Neuronal stem cell (in vitro differentiated cells): Measurements from ENCODE around the gene GYPA.
"Not testable (repeated sequence)": the region's sequence is repeated elsewhere in the genome, so short reads cannot be mapped to it uniquely, and the experiment has no call there.

Experiments used
- DNase-seq: peaks from one replicate; pipeline ENCODE4 v3.0.0-alpha.2; 2013; ENCODE audit warnings: low spot score
- H2AFZ ChIP-seq: one replicate; pipeline ENCODE4 v1.6.1; 2013; ENCODE audit warnings: mild to moderate bottlenecking, low read length, inconsistent platforms
- H2AK5ac ChIP-seq: 2 replicates; pipeline ENCODE4 v1.6.1; 2013; ENCODE audit warnings: low read depth, mild to moderate bottlenecking, inconsistent platforms, low read length, moderate library complexity, mixed read lengths
- H2BK120ac ChIP-seq: 2 replicates; pipeline ENCODE4 v1.6.1; 2013; ENCODE audit warnings: low read depth, mild to moderate bottlenecking, inconsistent platforms, low read length, moderate library complexity, mixed read lengths
- H2BK12ac ChIP-seq: one replicate; pipeline ENCODE4 v1.6.1; 2013; ENCODE audit warnings: low read length, inconsistent platforms
- H2BK15ac ChIP-seq: 2 replicates; pipeline ENCODE4 v1.6.1; 2013; ENCODE audit warnings: mild to moderate bottlenecking, low read length, inconsistent platforms, mixed read lengths
- H2BK5ac ChIP-seq: one replicate; pipeline ENCODE4 v1.6.1; 2013; ENCODE audit warnings: inconsistent platforms, mild to moderate bottlenecking, low read length, moderate library complexity
- H3K14ac ChIP-seq: one replicate; pipeline ENCODE4 v1.6.1; 2013; ENCODE audit warnings: low read length, inconsistent platforms
- H3K18ac ChIP-seq: 2 replicates; pipeline ENCODE4 v1.6.1; 2013; ENCODE audit warnings: low read length, inconsistent platforms
- H3K23ac ChIP-seq: 2 replicates; pipeline ENCODE4 v1.6.1; 2013; ENCODE audit warnings: low read depth, mild to moderate bottlenecking, mixed read lengths, low read length, inconsistent platforms; ENCODE audit not compliant: poor library complexity
- H3K27ac ChIP-seq: replicated peaks from 3 replicates; pipeline ENCODE4 v1.5.1; 2013; ENCODE audit warnings: low read length, inconsistent platforms
- H3K27me3 ChIP-seq, 3 experiments: 2 replicates each; pipeline ENCODE4 v1.6.1; 2013; ENCODE audit warnings: low read length in 3 of 3, mild to moderate bottlenecking in 2 of 3, inconsistent platforms in 1 of 3, low read depth in 1 of 3, mixed read lengths in 1 of 3, moderate library complexity in 1 of 3; ENCODE audit not compliant: control insufficient read depth in 3 of 3, insufficient read depth in 3 of 3
- H3K36me3 ChIP-seq, 2 donors: replicated peaks in 1 of 2; 2 replicates each; pipeline ENCODE4 v1.6.1; 2013; ENCODE audit warnings: low read length in 2 of 2; ENCODE audit not compliant: control insufficient read depth in 2 of 2, insufficient read depth in 2 of 2
- H3K4ac ChIP-seq: 2 replicates; pipeline ENCODE4 v1.6.1; 2013; ENCODE audit warnings: inconsistent platforms, mild to moderate bottlenecking, low read length, moderate library complexity
- H3K4me1 ChIP-seq, 2 donors: 1 replicate in 1 of 2; 2 replicates in 1 of 2; pipeline ENCODE4 v1.6.1; 2013; ENCODE audit warnings: low read length in 2 of 2, low read depth in 1 of 2; ENCODE audit not compliant: control insufficient read depth in 2 of 2, insufficient read depth in 1 of 2
- H3K4me2 ChIP-seq: one replicate; pipeline ENCODE4 v1.6.1; 2013; ENCODE audit warnings: mild to moderate bottlenecking, low read length, inconsistent platforms; ENCODE audit not compliant: insufficient read depth, poor library complexity, severe bottlenecking
- H3K4me3 ChIP-seq, 2 donors: 2 replicates each; pipeline ENCODE4 v1.5.1; 2013; ENCODE audit warnings: low read length in 2 of 2, mild to moderate bottlenecking in 2 of 2, inconsistent platforms in 1 of 2, moderate library complexity in 1 of 2
- H3K79me1 ChIP-seq: one replicate; pipeline ENCODE4 v1.6.1; 2013; ENCODE audit warnings: low read depth, mild to moderate bottlenecking, inconsistent platforms, low read length, moderate library complexity
- H3K9ac ChIP-seq: one replicate; pipeline ENCODE4 v1.6.1; 2013; ENCODE audit warnings: mild to moderate bottlenecking, low read depth, low read length, inconsistent platforms; ENCODE audit not compliant: poor library complexity
- H3K9me3 ChIP-seq, 2 donors: replicated peaks in 1 of 2; 2 replicates each; pipeline versions ENCODE3 to v1.6.1; 2013; ENCODE audit warnings: low read length in 2 of 2, mild to moderate bottlenecking in 2 of 2, inconsistent platforms in 1 of 2, low read depth in 1 of 2, mixed read lengths in 1 of 2, moderate library complexity in 1 of 2; ENCODE audit not compliant: control insufficient read depth in 2 of 2, insufficient read depth in 1 of 2
- H4K8ac ChIP-seq: one replicate; pipeline ENCODE4 v1.6.1; 2013; ENCODE audit warnings: low read depth, mild to moderate bottlenecking, inconsistent platforms, low read length, moderate library complexity
- H4K91ac ChIP-seq: one replicate; pipeline ENCODE4 v1.6.1; 2013; ENCODE audit warnings: low read length, low read depth, mild to moderate bottlenecking, inconsistent platforms; ENCODE audit not compliant: poor library complexity
- WGBS, 2 donors: extraction: QIAGEN DNeasy Blood & Tissue Kit; methylation state at CpG; one replicate each; pipeline ENCODE4 v1.1.7; 2013; ENCODE audit warnings: missing lambda C conversion rate in 2 of 2, mixed read lengths in 1 of 2; ENCODE audit not compliant: insufficient read length in 2 of 2, insufficient replicate concordance in 1 of 2; ENCODE audit errors: extremely low coverage in 2 of 2; 5-methylcytosine and 5-hydroxymethylcytosine counted together

GYPA gene

DNA sequence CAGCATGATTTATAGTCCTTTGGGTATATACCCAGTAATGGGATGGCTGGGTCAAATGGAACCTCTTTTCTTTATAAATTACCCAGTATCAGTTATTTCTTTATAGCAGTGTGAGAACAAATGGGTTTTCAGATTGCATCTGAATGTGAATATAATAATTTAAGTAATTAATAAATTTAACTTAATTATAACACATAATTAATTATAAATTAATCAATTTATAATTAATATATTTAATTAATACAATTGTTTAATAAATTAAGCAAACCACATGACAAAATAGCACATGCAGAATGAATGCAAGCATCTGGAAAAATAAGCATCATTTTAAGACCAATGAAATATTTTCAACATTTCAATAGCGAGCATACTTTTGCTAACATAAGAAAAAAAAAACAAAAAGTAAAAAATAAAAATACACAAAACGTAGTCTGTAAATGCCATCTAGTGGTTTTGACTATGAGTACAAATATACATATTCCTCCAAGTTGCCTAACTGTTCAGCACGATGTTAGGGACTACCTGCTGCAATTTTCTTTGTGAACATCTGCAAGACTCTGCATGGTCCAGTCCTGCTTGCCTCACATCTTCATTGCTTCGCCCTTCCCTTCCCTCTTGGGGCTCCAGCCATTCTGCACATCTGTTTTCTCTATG lies 16.4 kb downstream of the GYPA start:
- H3K9me3 ChIP-seq, H3K4ac ChIP-seq, H3K4me3 ChIP-seq, H2BK5ac ChIP-seq, H3K27ac ChIP-seq, H3K4me2 ChIP-seq, H3K36me3 ChIP-seq, H2BK120ac ChIP-seq, H2AFZ ChIP-seq, H3K18ac ChIP-seq, H3K23ac ChIP-seq, H4K8ac ChIP-seq, H2BK12ac ChIP-seq, DNase-seq, H4K91ac ChIP-seq, H2BK15ac ChIP-seq, H3K9ac ChIP-seq, H3K4me1 ChIP-seq, H3K27me3 ChIP-seq, H2AK5ac ChIP-seq, H3K79me1 ChIP-seq, H3K14ac ChIP-seq: not testable (repeated sequence)
- no CpG with 5 or more reads among the region's 4 CpGs for WGBS, 2 donors

DNA sequence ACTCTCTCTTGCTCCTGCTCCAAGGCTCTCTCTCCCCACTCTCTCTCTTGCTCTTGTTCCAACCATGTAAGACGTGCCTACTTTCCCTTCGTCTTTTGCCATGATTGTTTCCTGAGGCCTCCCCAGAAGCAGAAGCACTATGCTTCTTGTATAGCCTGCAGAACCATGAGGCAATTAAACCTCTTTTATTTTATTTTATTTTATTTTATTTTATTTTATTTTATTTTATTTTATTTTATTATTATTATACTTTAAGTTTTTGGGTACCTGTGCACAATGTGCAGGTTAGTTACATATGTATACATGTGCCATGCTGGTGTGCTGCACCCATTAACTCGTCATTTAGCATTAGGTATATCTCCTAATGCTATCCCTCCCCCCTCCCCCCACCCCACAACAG lies 17.2 kb downstream of the GYPA start:
- H3K14ac ChIP-seq, H3K27ac ChIP-seq, H3K23ac ChIP-seq, H4K8ac ChIP-seq, H3K9me3 ChIP-seq, H3K27me3 ChIP-seq, DNase-seq, H3K79me1 ChIP-seq, H2AFZ ChIP-seq, H2BK5ac ChIP-seq, H3K36me3 ChIP-seq, H3K18ac ChIP-seq, H2BK120ac ChIP-seq, H3K4me1 ChIP-seq, H3K9ac ChIP-seq, H3K4me2 ChIP-seq, H2AK5ac ChIP-seq, H3K4me3 ChIP-seq, H2BK15ac ChIP-seq, H4K91ac ChIP-seq, H3K4ac ChIP-seq, H2BK12ac ChIP-seq: not testable (repeated sequence)
- WGBS, 2 donors: no CpG with 5 or more reads among the region's 3 CpGs

DNA sequence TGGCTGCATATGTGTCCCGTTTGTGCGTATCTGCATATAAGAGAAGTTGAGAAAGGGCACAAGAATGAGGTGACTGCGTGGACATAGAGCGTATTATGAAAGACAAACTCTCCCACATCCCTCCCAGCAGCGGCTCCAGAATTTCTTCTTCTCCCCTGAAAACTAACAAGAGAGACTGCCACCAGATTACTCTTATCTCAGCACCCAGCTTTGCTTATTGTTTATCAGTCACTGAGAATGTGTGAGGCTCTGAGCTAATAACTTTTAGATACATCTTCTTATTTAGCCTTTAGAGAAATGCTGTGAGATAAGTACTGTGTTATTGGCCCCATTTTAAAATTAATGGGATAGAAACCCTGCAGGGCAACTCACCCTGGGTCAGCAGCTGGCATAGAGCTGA lies 20.8 kb downstream of the GYPA start:
- H3K14ac ChIP-seq, H3K9me3 ChIP-seq, H2BK12ac ChIP-seq, H3K23ac ChIP-seq, H2AFZ ChIP-seq, DNase-seq, H3K18ac ChIP-seq, H4K8ac ChIP-seq, H3K4me2 ChIP-seq, H3K79me1 ChIP-seq, H4K91ac ChIP-seq, H3K36me3 ChIP-seq, H2AK5ac ChIP-seq, H3K27me3 ChIP-seq, H3K4ac ChIP-seq, H2BK15ac ChIP-seq, H2BK120ac ChIP-seq, H3K9ac ChIP-seq, H3K27ac ChIP-seq, H2BK5ac ChIP-seq, H3K4me1 ChIP-seq, H3K4me3 ChIP-seq: not testable (repeated sequence)
- no CpG with 5 or more reads among the region's 5 CpGs for WGBS, 2 donors

DNA sequence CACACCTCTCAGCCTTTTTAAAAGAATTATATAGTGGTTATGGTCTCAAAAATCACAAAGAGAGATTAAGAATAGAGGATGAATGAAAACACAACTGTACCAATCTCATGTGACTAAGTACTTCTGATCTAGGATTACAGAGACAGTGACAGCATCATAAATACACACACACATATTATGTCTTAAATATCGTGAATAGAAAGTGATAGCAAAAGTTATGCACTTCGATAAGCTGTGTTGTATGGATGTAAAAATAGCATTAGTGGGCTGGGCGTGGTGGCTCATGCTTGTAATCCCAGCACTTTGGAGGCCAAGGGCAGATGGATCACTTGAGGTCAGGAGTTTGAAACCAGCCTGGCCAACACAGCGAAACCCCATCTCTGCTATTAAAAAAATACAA lies 25.0 kb downstream of the GYPA start:
- Histone ChIP-seq H3K27me3 (no peaks in the 10 kb centered on the region), H3K4me2 (no peak overlapping the region), H2AFZ (no peak overlapping the region), H3K4me1 (no peaks in the 10 kb centered on the region), H3K9me3 (no peaks in the 10 kb centered on the region), H3K27ac (no peak overlapping the region), H2BK120ac (no peak overlapping the region), H2AK5ac (no peak overlapping the region), H2BK5ac (no peak overlapping the region), H3K23ac (no peak overlapping the region), H3K4me3 (no peak overlapping the region), H3K14ac (no peak overlapping the region), H2BK15ac (no peak overlapping the region), H3K18ac (no peak overlapping the region), H3K9ac (no peak overlapping the region), H2BK12ac (no peak overlapping the region), H3K36me3 (no peaks in the 10 kb centered on the region), H3K4ac (no peak overlapping the region), H4K91ac (no peak overlapping the region), H4K8ac (no peak overlapping the region), H3K79me1 (no peaks in the 10 kb centered on the region)
- DNase-seq: no peak
- no CpG with 5 or more reads among the region's 4 CpGs for WGBS, 2 donors
